Astrocyte (in vitro differentiated cells and primary cell): ENCODE measurements around the gene WASF2. TPM values are rescaled to one million over a fixed set of nuclear protein-coding genes. Genes with fewer than 3 reads are reported as not detected.

ENCODE experiments used
- DNase-seq: peaks from one replicate; pipeline ENCODE4 v3.0.0-alpha.2; 2010; ENCODE audit warnings: low read depth
- FAIRE-seq: peaks from 2 replicates; lab custom pipeline; 2011; peaks lifted over from hg19 to GRCh38; lab: Jason Lieb, UNC
- H2AFZ ChIP-seq: 2 replicates; pipeline ENCODE4 v1.6.0; 2012; ENCODE audit warnings: low read depth, low read length, inconsistent platforms
- H3K27ac ChIP-seq: 2 replicates; pipeline ENCODE4 v1.5.1; 2011; ENCODE audit warnings: low read depth, low read length, inconsistent platforms
- H3K27me3 ChIP-seq: 2 replicates; pipeline ENCODE4 v1.6.0; 2011; ENCODE audit warnings: low read length, inconsistent platforms; ENCODE audit not compliant: insufficient read depth
- H3K36me3 ChIP-seq: 2 replicates; pipeline ENCODE4 v1.5.1; 2011; ENCODE audit warnings: low read length, inconsistent platforms; ENCODE audit not compliant: insufficient read depth
- H3K4me1 ChIP-seq: 2 replicates; pipeline ENCODE4 v1.5.1; 2011; ENCODE audit warnings: low read length, inconsistent platforms; ENCODE audit not compliant: insufficient read depth
- H3K4me2 ChIP-seq: 2 replicates; pipeline ENCODE4 v1.6.0; 2012; ENCODE audit warnings: low read length, inconsistent platforms
- H3K4me3 ChIP-seq: 2 replicates; pipeline ENCODE4 v1.5.1; 2011; ENCODE audit warnings: low read depth, mild to moderate bottlenecking, low read length, inconsistent platforms; ENCODE audit not compliant: insufficient read depth
- H3K79me2 ChIP-seq: 2 replicates; pipeline ENCODE4 v1.6.0; 2012; ENCODE audit warnings: mild to moderate bottlenecking, low read length, inconsistent platforms; ENCODE audit not compliant: insufficient read depth
- H3K9ac ChIP-seq: 2 replicates; pipeline ENCODE4 v1.6.0; 2012; ENCODE audit warnings: mild to moderate bottlenecking, low read length, inconsistent platforms
- H3K9me3 ChIP-seq: 2 replicates; pipeline ENCODE4 v1.5.1; 2012; ENCODE audit warnings: low read depth, mild to moderate bottlenecking, low read length, inconsistent platforms; ENCODE audit not compliant: insufficient read depth
- H4K20me1 ChIP-seq: 2 replicates; pipeline ENCODE4 v1.6.0; 2012; ENCODE audit warnings: low read length, inconsistent platforms; ENCODE audit not compliant: insufficient read depth
- H3K27ac Mint-ChIP-seq: one replicate; pipeline ENCODE4 v1.8.0; 2021; ENCODE audit warnings: mild to moderate bottlenecking, mixed read lengths; ENCODE audit not compliant: unreplicated experiment
- H3K27me3 Mint-ChIP-seq: one replicate; pipeline ENCODE4 v1.8.0; 2021; ENCODE audit warnings: low read depth, mixed read lengths; ENCODE audit not compliant: unreplicated experiment
- H3K36me3 Mint-ChIP-seq: one replicate; pipeline ENCODE4 v1.8.0; 2021; ENCODE audit warnings: low read depth, mixed read lengths; ENCODE audit not compliant: unreplicated experiment
- H3K4me1 Mint-ChIP-seq: one replicate; pipeline ENCODE4 v1.8.0; 2021; ENCODE audit warnings: low read depth, mixed read lengths; ENCODE audit not compliant: unreplicated experiment
- H3K4me3 Mint-ChIP-seq: one replicate; pipeline ENCODE4 v1.8.0; 2021; ENCODE audit warnings: mild to moderate bottlenecking, moderate library complexity, mixed read lengths; ENCODE audit not compliant: unreplicated experiment
- H3K9me3 Mint-ChIP-seq: one replicate; pipeline ENCODE4 v1.8.0; 2021; ENCODE audit warnings: mild to moderate bottlenecking, mixed read lengths; ENCODE audit not compliant: unreplicated experiment
- EZH2 ChIP-seq: IDR thresholded peaks from 2 replicates; pipeline ENCODE4 v1.6.1; 2012; ENCODE audit warnings: mild to moderate bottlenecking, low read length, inconsistent platforms; ENCODE audit not compliant: insufficient read depth
- total RNA-seq: library from RNA; stranded (reverse); gene quantifications from 2 replicates; pipeline ENCODE4 v1.2.1, GENCODE V29; 2021
- TF ChIP-seq, protein P1 (sequence below): IDR thresholded peaks from 2 replicates; pipeline ENCODE4 v1.5.1; 2011; ENCODE audit warnings: low read depth, mild to moderate bottlenecking, inconsistent platforms, low read length, moderate library complexity; ENCODE audit not compliant: insufficient read depth

The WASF2 gene
- total RNA-seq, 1 donor from 2014 or later = 86.9 TPM

DNA sequence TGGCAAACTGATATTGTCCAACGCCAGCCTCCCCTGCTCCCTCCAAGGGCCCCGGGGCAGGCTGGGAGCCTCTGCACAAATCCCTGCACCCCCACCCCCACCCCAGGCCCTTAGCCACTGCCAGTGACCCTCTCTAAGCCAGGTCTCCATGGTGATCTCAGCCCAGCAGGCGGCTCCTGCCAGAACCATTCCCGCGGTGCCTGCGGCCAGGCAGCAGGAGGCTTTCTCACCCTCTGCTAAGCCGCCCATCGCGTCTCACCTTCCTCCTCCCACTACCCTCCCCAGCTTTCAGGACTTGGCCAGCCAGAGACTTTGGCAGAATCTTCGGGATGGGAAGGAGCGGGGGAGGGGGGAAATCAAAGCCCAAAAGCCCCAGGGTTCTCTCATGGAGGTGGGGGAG, 46.8 kb upstream of the WASF2 start:
- H3K27ac ChIP-seq = peak overlapping the region; percentile 38
- peak overlapping the region; percentile 44 for H3K9ac ChIP-seq
- no peaks in the 10 kb centered on the region for H3K9me3 ChIP-seq
- H3K4me3 ChIP-seq = no peak overlapping the region
- no peaks in the 10 kb centered on the region for H3K27me3 ChIP-seq
- H4K20me1 ChIP-seq = peaks cover 27% of the 10 kb centered on the region
- H2AFZ ChIP-seq = no peak overlapping the region
- H3K4me1 ChIP-seq = peaks cover 52% of the 10 kb centered on the region
- no peaks in the 10 kb centered on the region for H3K27me3 Mint-ChIP-seq
- H3K36me3 ChIP-seq = peaks cover 4% of the 10 kb centered on the region
- peak overlapping the region; percentile 72 for H3K4me2 ChIP-seq
- peak overlapping the region; percentile 89 for H3K27ac Mint-ChIP-seq
- peaks cover 19% of the 10 kb centered on the region for H3K79me2 ChIP-seq
- no peaks in the 10 kb centered on the region for H3K9me3 Mint-ChIP-seq
- no peak for TF ChIP-seq EZH2
- TF ChIP-seq, protein P1, sequence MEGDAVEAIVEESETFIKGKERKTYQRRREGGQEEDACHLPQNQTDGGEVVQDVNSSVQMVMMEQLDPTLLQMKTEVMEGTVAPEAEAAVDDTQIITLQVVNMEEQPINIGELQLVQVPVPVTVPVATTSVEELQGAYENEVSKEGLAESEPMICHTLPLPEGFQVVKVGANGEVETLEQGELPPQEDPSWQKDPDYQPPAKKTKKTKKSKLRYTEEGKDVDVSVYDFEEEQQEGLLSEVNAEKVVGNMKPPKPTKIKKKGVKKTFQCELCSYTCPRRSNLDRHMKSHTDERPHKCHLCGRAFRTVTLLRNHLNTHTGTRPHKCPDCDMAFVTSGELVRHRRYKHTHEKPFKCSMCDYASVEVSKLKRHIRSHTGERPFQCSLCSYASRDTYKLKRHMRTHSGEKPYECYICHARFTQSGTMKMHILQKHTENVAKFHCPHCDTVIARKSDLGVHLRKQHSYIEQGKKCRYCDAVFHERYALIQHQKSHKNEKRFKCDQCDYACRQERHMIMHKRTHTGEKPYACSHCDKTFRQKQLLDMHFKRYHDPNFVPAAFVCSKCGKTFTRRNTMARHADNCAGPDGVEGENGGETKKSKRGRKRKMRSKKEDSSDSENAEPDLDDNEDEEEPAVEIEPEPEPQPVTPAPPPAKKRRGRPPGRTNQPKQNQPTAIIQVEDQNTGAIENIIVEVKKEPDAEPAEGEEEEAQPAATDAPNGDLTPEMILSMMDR = no peak
- H3K36me3 Mint-ChIP-seq = peaks cover 20% of the 10 kb centered on the region
- H3K4me1 Mint-ChIP-seq = peaks cover 51% of the 10 kb centered on the region
- FAIRE-seq (no peak), DNase-seq (peak; percentile 88)
- H3K4me3 Mint-ChIP-seq = peak overlapping the region; percentile 71

DNA sequence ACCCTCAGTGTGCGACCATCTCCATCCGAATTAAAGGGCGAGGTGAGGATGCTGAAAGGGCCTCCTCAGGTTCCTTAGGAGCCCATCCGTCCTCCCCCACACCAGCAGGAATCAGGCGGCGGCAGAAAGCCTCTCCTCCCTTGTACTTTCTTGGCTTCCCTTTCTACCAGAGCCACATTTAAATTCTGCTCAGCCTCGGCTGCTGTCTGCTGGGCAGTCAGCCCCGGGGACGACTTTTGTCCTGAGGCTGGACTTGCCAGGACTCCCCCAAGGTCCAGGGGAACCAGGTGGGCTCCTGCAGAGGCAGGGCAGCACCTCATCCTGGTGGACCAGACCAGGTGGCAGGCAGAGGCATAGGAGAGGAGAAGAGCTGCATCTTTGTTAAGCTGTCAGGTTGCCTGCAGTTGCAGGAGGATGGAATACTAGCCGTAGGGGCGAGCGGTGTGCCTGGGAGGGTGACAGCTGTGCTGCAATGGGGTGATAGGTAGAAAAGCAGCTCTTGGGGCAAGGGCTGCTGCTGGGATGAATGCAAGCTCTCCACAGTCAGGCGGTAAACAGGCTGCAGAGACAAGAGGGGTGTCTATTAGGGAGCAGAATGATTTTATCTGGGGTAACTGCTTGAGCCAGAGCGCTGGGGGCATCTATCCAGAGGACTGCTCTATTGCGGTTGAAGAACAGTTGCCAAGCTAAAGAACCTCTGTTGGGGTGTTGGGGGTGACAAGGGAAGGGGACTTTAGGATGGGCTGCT, 46.2 kb upstream of the WASF2 start:
- peaks cover 52% of the 10 kb centered on the region for H3K4me1 ChIP-seq
- Mint-ChIP-seq H3K27ac (peak overlapping the region; percentile 62), H3K27me3 (no peaks in the 10 kb centered on the region), H3K4me3 (peak overlapping the region; percentile 71), H3K9me3 (no peaks in the 10 kb centered on the region), H3K36me3 (peaks cover 22% of the 10 kb centered on the region), H3K4me1 (peaks cover 49% of the 10 kb centered on the region)
- TF ChIP-seq, protein P1 = no peak
- TF ChIP-seq EZH2 = no peak
- H3K27ac ChIP-seq = no peak overlapping the region
- no peaks in the 10 kb centered on the region for H3K9me3 ChIP-seq
- no peaks in the 10 kb centered on the region for H3K27me3 ChIP-seq
- H2AFZ ChIP-seq = no peak overlapping the region
- DNase-seq (no peak), FAIRE-seq (no peak)
- peak overlapping the region; percentile 9 for H3K9ac ChIP-seq
- peak overlapping the region; percentile 72 for H3K4me2 ChIP-seq
- H3K4me3 ChIP-seq = no peak overlapping the region
- peaks cover 25% of the 10 kb centered on the region for H4K20me1 ChIP-seq
- H3K79me2 ChIP-seq = peaks cover 19% of the 10 kb centered on the region
- H3K36me3 ChIP-seq = peaks cover 4% of the 10 kb centered on the region

DNA sequence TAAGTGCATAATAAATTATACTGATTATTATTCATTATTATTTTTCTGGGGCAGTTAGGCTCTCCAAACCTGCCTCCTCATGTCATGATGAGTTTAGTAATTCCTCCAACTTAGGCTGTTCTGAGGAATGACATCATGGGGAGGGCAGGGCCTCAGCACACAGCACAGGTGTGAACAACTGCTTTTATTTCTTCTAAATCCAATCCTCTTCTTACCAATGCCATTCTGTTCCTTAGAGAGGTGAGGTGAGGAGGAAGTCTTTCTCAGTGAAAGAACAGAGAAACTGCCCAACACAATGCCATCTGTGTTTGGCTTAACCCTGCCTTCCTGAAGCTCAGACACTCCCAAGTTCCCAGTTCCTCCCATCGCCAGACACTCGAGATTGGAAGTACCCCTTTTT, 45.4 kb upstream of the WASF2 start:
- TF ChIP-seq, protein P1 = no peak
- no peak for TF ChIP-seq EZH2
- Histone ChIP-seq H3K36me3 (peaks cover 4% of the 10 kb centered on the region), H3K4me3 (no peak overlapping the region), H3K27ac (no peak overlapping the region), H3K4me1 (peaks cover 49% of the 10 kb centered on the region), H4K20me1 (peaks cover 25% of the 10 kb centered on the region), H3K9me3 (no peaks in the 10 kb centered on the region), H3K79me2 (peaks cover 19% of the 10 kb centered on the region), H2AFZ (no peak overlapping the region), H3K9ac (no peak overlapping the region), H3K4me2 (no peak overlapping the region), H3K27me3 (no peaks in the 10 kb centered on the region)
- Mint-ChIP-seq H3K27ac (no peak overlapping the region), H3K36me3 (peaks cover 22% of the 10 kb centered on the region), H3K4me3 (peak overlapping the region; percentile 55), H3K4me1 (peaks cover 45% of the 10 kb centered on the region), H3K27me3 (no peaks in the 10 kb centered on the region), H3K9me3 (no peaks in the 10 kb centered on the region)
- FAIRE-seq (no peak), DNase-seq (no peak)
